ENCODE results near the gene MYO10. TPM values are rescaled to one million over a fixed set of nuclear protein-coding genes. Genes with fewer than 3 reads are reported as not detected.

The MYO10 gene
- total and polyA plus RNA-seq, 2 of the 8 experiments (the other 6 are each of a cell fraction or from before 2014, with no cell fraction given) = 21.5 to 107 TPM

- FAIRE-seq = no peak
- no peak overlapping the region for H3K14ac ChIP-seq (ENCODE audit: insufficient read length)
- no peak overlapping the region for H2BK5ac ChIP-seq (ENCODE audit: low read depth, low read length)
- H4K91ac ChIP-seq (replicated peaks; ENCODE audit: insufficient read length, low read length) = no peak overlapping the region
- no peaks in the 10 kb centered on the region for H4K20me1 ChIP-seq (replicated peaks in 1 of 2; ENCODE audit: control insufficient read depth in 1 of 2, insufficient read depth in 2 of 2, low read length in 2 of 2)
- no peaks in the 10 kb centered on the region for H3K27me3 ChIP-seq (replicated peaks in 1 of 4; ENCODE audit: control insufficient read depth in 3 of 4, extremely low read depth in 1 of 4, insufficient read depth in 3 of 4, low read length in 3 of 4)
- H2BK12ac ChIP-seq (ENCODE audit: low read depth, low read length) = no peak overlapping the region
- H3K4me2 ChIP-seq (ENCODE audit: insufficient read depth in 1 of 2, low read depth in 2 of 2, low read length in 2 of 2) = no peak overlapping the region
- no peaks in the 10 kb centered on the region for H3K9me3 ChIP-seq (ENCODE audit: insufficient read depth in 2 of 2, low read depth in 1 of 2, low read length in 1 of 2)
- ChIA-PET CTCF (ENCODE audit: partially characterized antibody) (interaction anchor here (0.9 to 1.6 kb wide), 3 partner anchors 26 to 417 kb away, joined by 3 read pairs; no protein-coding TSS in a partner anchor), POLR2A (ENCODE audit: partially characterized antibody) (no interaction called here)
- no peak for DNase-seq (ENCODE audit: low read depth in 1 of 2, low spot score in 2 of 2)
- no peak overlapping the region for H3K27ac ChIP-seq (ENCODE audit: low read depth, low read length)
- H4K5ac ChIP-seq (ENCODE audit: insufficient read length, low read depth, low read length) = no peak overlapping the region
- no peak overlapping the region for H3K23ac ChIP-seq (ENCODE audit: insufficient read length)
- H2AFZ ChIP-seq (ENCODE audit: low read length) = no peak overlapping the region
- no peak overlapping the region for H2AK5ac ChIP-seq (ENCODE audit: low read depth, low read length)
- H2BK20ac ChIP-seq (ENCODE audit: low read length) = no peak overlapping the region
- no peak overlapping the region for H4K8ac ChIP-seq (ENCODE audit: extremely low read depth, insufficient read depth, low read length)
- H2BK120ac ChIP-seq (replicated peaks; ENCODE audit: low read depth, low read length) = no peak overlapping the region
- no peaks in the 10 kb centered on the region; a peak in 1 of 8 replicates for H3K36me3 ChIP-seq (ENCODE audit: control insufficient read depth in 2 of 4, insufficient read depth in 4 of 4, low read length in 3 of 4)
- 83% methylated on average over 3 of the region's 3 CpGs; no CpG with 5 or more reads in 1 of the 2 experiments for WGBS, 2 experiments (ENCODE audit: extremely low coverage in 1 of 2, insufficient coverage in 1 of 2, insufficient read length in 1 of 2, insufficient replicate concordance in 2 of 2, low coverage in 1 of 2, low lambda C conversion rate in 2 of 2, missing lambda C conversion rate in 1 of 2)
- no peak overlapping the region for H3K4me3 ChIP-seq (ENCODE audit: extremely low read depth in 1 of 4, insufficient read depth in 2 of 4, low read depth in 3 of 4, low read length in 4 of 4)
- no peak overlapping the region for H2BK15ac ChIP-seq (ENCODE audit: low read length)
- no peaks in the 10 kb centered on the region for H3K79me1 ChIP-seq (ENCODE audit: low read depth, low read length)
- H3K18ac ChIP-seq (ENCODE audit: extremely low read depth, low read length) = no peak overlapping the region
- no peak overlapping the region for H3K4ac ChIP-seq (replicated peaks; ENCODE audit: insufficient read length, low read depth, low read length)
- H3K4me1 ChIP-seq (replicated peaks in 1 of 4; ENCODE audit: control insufficient read depth in 3 of 4, insufficient read depth in 4 of 4, low read length in 3 of 4) = peaks cover 0 to 11% (median 1%) of the 10 kb centered on the region in 4 experiments; a peak in 3 of 7 replicates
- H3K79me2 ChIP-seq (ENCODE audit: control insufficient read depth in 1 of 2, insufficient read depth in 2 of 2, low read length in 2 of 2) = no peaks in the 10 kb centered on the region
- H3K9ac ChIP-seq (replicated peaks in 1 of 4; ENCODE audit: extremely low read depth in 1 of 4, low read depth in 3 of 4, low read length in 3 of 4) = no peak overlapping the region
- no peak overlapping the region for H3K56ac ChIP-seq (replicated peaks; ENCODE audit: insufficient read length, low read depth, low read length)
- H3K23me2 ChIP-seq (ENCODE audit: low read depth, low read length) = no peaks in the 10 kb centered on the region
- TF ChIP-seq SIN3A (conservative IDR thresholded peaks at IDR 0.05 in 1 of 2, IDR thresholded peaks at IDR 0.05 in 1 of 2; ENCODE audit: low read depth in 1 of 2, low read length in 2 of 2) (no peak), RNF2 (IDR thresholded peaks at IDR 0.05; ENCODE audit: borderline replicate concordance, low read depth, low read length, missing control alignments, poor library complexity, severe bottlenecking) (no peak), PHF8 (conservative IDR thresholded peaks at IDR 0.05; ENCODE audit: low read depth, low read length) (no peak), GABPA (IDR thresholded peaks at IDR 0.05; ENCODE audit: borderline replicate concordance, insufficient read depth, low read length) (no peak), MAX (IDR thresholded peaks at IDR 0.05) (no peak), RBBP5 (IDR thresholded peaks at IDR 0.05; ENCODE audit: borderline replicate concordance, low read depth, low read length) (no peak), CREB1 (IDR thresholded peaks at IDR 0.05) (no peak), SIRT6 (IDR thresholded peaks at IDR 0.05; ENCODE audit: low read length) (no peak), CHD2 (IDR thresholded peaks at IDR 0.05; ENCODE audit: low read length) (no peak), SP4 (IDR thresholded peaks at IDR 0.05; ENCODE audit: low read length) (no peak), EP300 (IDR thresholded peaks at IDR 0.05; ENCODE audit: borderline replicate concordance in 1 of 2, low read depth in 2 of 2, low read length in 2 of 2) (no peak), TAF1 (IDR thresholded peaks at IDR 0.05; ENCODE audit: low read depth, low read length) (no peak)
These were observed 163.5 kb downstream of the MYO10 start for GRCh38 chr5:16772556-16772955.
